Immature natural killer cell (primary cell): Measurements from ENCODE around the gene ACOX1. TPM values are rescaled to one million over a fixed set of nuclear protein-coding genes. Genes with fewer than 3 reads are reported as not detected.

Source experiments
- DNase-seq, 3 donors: peaks; one replicate each; pipeline ENCODE4 v3.0.0; 2022; ENCODE audit warnings: mixed read lengths in 1 of 3
- H3K27ac Mint-ChIP-seq, 6 donors: one replicate each; pipeline ENCODE4 v1.8.0; 2020; ENCODE audit warnings: mixed read lengths in 6 of 6, mild to moderate bottlenecking in 5 of 6, inconsistent platforms in 4 of 6, moderate library complexity in 3 of 6
- H3K27me3 Mint-ChIP-seq, 3 donors: one replicate each; pipeline ENCODE4 v1.8.0; 2020 to 2021; ENCODE audit warnings: low read depth in 3 of 3, mild to moderate bottlenecking in 3 of 3, mixed read lengths in 3 of 3, moderate library complexity in 3 of 3, inconsistent platforms in 1 of 3
- H3K36me3 Mint-ChIP-seq, 3 donors: one replicate each; pipeline ENCODE4 v1.8.0; 2020; ENCODE audit warnings: mixed read lengths in 3 of 3, inconsistent platforms in 2 of 3, mild to moderate bottlenecking in 2 of 3
- H3K4me1 Mint-ChIP-seq, 2 donors: one replicate each; pipeline ENCODE4 v1.8.0; 2020; ENCODE audit warnings: inconsistent platforms in 2 of 2, mild to moderate bottlenecking in 2 of 2, mixed read lengths in 2 of 2, moderate library complexity in 1 of 2
- H3K4me3 Mint-ChIP-seq, 5 donors: one replicate each; pipeline ENCODE4 v1.8.0; 2020; ENCODE audit warnings: mild to moderate bottlenecking in 5 of 5, mixed read lengths in 5 of 5, inconsistent platforms in 3 of 5, moderate library complexity in 3 of 5
- H3K9me3 Mint-ChIP-seq, 6 donors: one replicate each; pipeline ENCODE4 v1.8.0; 2020; ENCODE audit warnings: mild to moderate bottlenecking in 6 of 6, mixed read lengths in 6 of 6, inconsistent platforms in 4 of 6, moderate library complexity in 3 of 6
- polyA plus RNA-seq, 3 donors: library from polyadenylated mRNA; unstranded; fragments of 300-500 nt; fragmentation: Illumina TruSeq; gene quantifications; one replicate each; pipeline ENCODE4 v1.2.3, GENCODE V29; 2021

The ACOX1 gene
- polyA plus RNA-seq, result 10 to 100 TPM; 16.1 to 23.9 (median 19.1) TPM

GRCh38 chr17:75978938-75979704, at the start of gene ACOX1, which contains the start of gene TEN1:
Gene ACOX1, minus strand, starts transcription at chr17:75979166. Its CDS starts 93 bp downstream, at chr17:75979073.
Gene TEN1, plus strand, starts transcription at chr17:75979240. Its CDS starts 6,953 bp downstream, at chr17:75986193.
- H3K36me3 Mint-ChIP-seq, result peaks cover 2 to 7% (median 3%) of the 10 kb centered on the region in 3 donors
- peaks cover 0 to 9% (median 3%) of the 10 kb centered on the region in 3 donors for H3K27me3 Mint-ChIP-seq
- peaks cover 31 to 47% of the 10 kb centered on the region in 2 donors for H3K4me1 Mint-ChIP-seq
- peak; percentile 93 to 95 (median 95) for DNase-seq
- H3K27ac Mint-ChIP-seq, result peak within 1 kb of the TSS; percentile 98 to 100 (median 100)
- peak within 1 kb of the TSS; percentile 93 to 100 (median 97) for H3K4me3 Mint-ChIP-seq
- no peaks in the 10 kb centered on the region for H3K9me3 Mint-ChIP-seq

GRCh38 chr17:76027159-76027839, 48.3 kb upstream of the ACOX1 start, which contains the start of gene EVPL:
Gene EVPL, minus strand, starts transcription at chr17:76027306. Its CDS starts 108 bp downstream, at chr17:76027198.
- no peak within 1 kb of the TSS for H3K27ac Mint-ChIP-seq
- H3K27me3 Mint-ChIP-seq, result peaks cover 0 to 5% (median 0%) of the 10 kb centered on the region in 3 donors
- H3K4me1 Mint-ChIP-seq, result peaks cover 12 to 13% of the 10 kb centered on the region in 2 donors
- H3K4me3 Mint-ChIP-seq, result no peak within 1 kb of the TSS
- no peaks in the 10 kb centered on the region for H3K36me3 Mint-ChIP-seq
- no peaks in the 10 kb centered on the region for H3K9me3 Mint-ChIP-seq
- no peak for DNase-seq

GRCh38 chr17:76026714-76027158, 47.8 kb upstream of the ACOX1 start:
- Mint-ChIP-seq H3K9me3 (no peaks in the 10 kb centered on the region), H3K4me1 (peaks cover 12 to 13% of the 10 kb centered on the region in 2 donors), H3K36me3 (no peaks in the 10 kb centered on the region), H3K27me3 (peaks cover 0 to 5% (median 0%) of the 10 kb centered on the region in 3 donors), H3K4me3 (no peak overlapping the region), H3K27ac (no peak overlapping the region)
- no peak for DNase-seq

GRCh38 chr17:76025294-76025693, 46.3 kb upstream of the ACOX1 start:
- Mint-ChIP-seq H3K36me3 (no peaks in the 10 kb centered on the region), H3K4me3 (no peak overlapping the region), H3K27ac (no peak overlapping the region), H3K4me1 (peaks cover 12 to 13% of the 10 kb centered on the region in 2 donors), H3K27me3 (peaks cover 0 to 5% (median 0%) of the 10 kb centered on the region in 3 donors), H3K9me3 (no peaks in the 10 kb centered on the region)
- no peak for DNase-seq

GRCh38 chr17:76024353-76024752, 45.4 kb upstream of the ACOX1 start:
- H3K27ac Mint-ChIP-seq, result no peak overlapping the region

GRCh38 chr17:76023900-76024237, 44.9 kb upstream of the ACOX1 start:
- Mint-ChIP-seq H3K36me3 (no peaks in the 10 kb centered on the region), H3K27ac (no peak overlapping the region), H3K4me3 (no peak overlapping the region), H3K27me3 (no peaks in the 10 kb centered on the region), H3K4me1 (no peaks in the 10 kb centered on the region), H3K9me3 (no peaks in the 10 kb centered on the region)
- no peak for DNase-seq

More at GRCh38 chr17:76024353-76024752, 45.4 kb upstream of the ACOX1 start:
- Mint-ChIP-seq H3K27me3 (no peaks in the 10 kb centered on the region), H3K4me1 (peaks cover 5% of the 10 kb centered on the region in 2 donors), H3K9me3 (no peaks in the 10 kb centered on the region), H3K36me3 (no peaks in the 10 kb centered on the region), H3K4me3 (no peak overlapping the region)
- DNase-seq, result no peak

GRCh38 chr17:76022973-76023899, 44.3 kb upstream of the ACOX1 start:
- H3K27ac Mint-ChIP-seq, result no peak overlapping the region
- H3K4me3 Mint-ChIP-seq, result no peak overlapping the region
- H3K9me3 Mint-ChIP-seq, result no peaks in the 10 kb centered on the region
- no peaks in the 10 kb centered on the region for H3K27me3 Mint-ChIP-seq
- no peaks in the 10 kb centered on the region for H3K4me1 Mint-ChIP-seq
- no peaks in the 10 kb centered on the region for H3K36me3 Mint-ChIP-seq
- DNase-seq, result no peak

GRCh38 chr17:76022285-76022684, 43.3 kb upstream of the ACOX1 start:
- Mint-ChIP-seq H3K4me3 (no peak overlapping the region), H3K9me3 (no peaks in the 10 kb centered on the region), H3K36me3 (no peaks in the 10 kb centered on the region), H3K27ac (no peak overlapping the region), H3K27me3 (no peaks in the 10 kb centered on the region), H3K4me1 (no peaks in the 10 kb centered on the region)
- no peak for DNase-seq

- DNase-seq, result no peak
- Mint-ChIP-seq H3K4me3 (no peak overlapping the region), H3K36me3 (no peaks in the 10 kb centered on the region), H3K27me3 (no peaks in the 10 kb centered on the region), H3K9me3 (no peaks in the 10 kb centered on the region), H3K27ac (peak overlapping the region in 2 of 6 donors; percentile 17 to 39), H3K4me1 (no peaks in the 10 kb centered on the region)
Measured at GRCh38 chr17:76019833-76020467, 41.0 kb upstream of the ACOX1 start.

GRCh38 chr17:76018801-76019200, 39.8 kb upstream of the ACOX1 start:
- Mint-ChIP-seq H3K27ac (no peak overlapping the region), H3K4me1 (no peaks in the 10 kb centered on the region), H3K27me3 (no peaks in the 10 kb centered on the region), H3K4me3 (no peak overlapping the region), H3K36me3 (no peaks in the 10 kb centered on the region), H3K9me3 (no peaks in the 10 kb centered on the region)
- DNase-seq, result no peak

GRCh38 chr17:76018340-76018680, 39.3 kb upstream of the ACOX1 start:
- H3K4me3 Mint-ChIP-seq, result no peak overlapping the region
- DNase-seq, result no peak
- H3K9me3 Mint-ChIP-seq, result no peaks in the 10 kb centered on the region
- no peak overlapping the region for H3K27ac Mint-ChIP-seq
- H3K4me1 Mint-ChIP-seq, result no peaks in the 10 kb centered on the region
- H3K36me3 Mint-ChIP-seq, result no peaks in the 10 kb centered on the region
- H3K27me3 Mint-ChIP-seq, result peaks cover 0 to 2% (median 0%) of the 10 kb centered on the region in 3 donors

- no peaks in the 10 kb centered on the region for H3K36me3 Mint-ChIP-seq
Measured at GRCh38 chr17:76017481-76018339, 38.7 kb upstream of the ACOX1 start.

More at GRCh38 chr17:76017481-76018339, 38.7 kb upstream of the ACOX1 start:
- no peaks in the 10 kb centered on the region for H3K4me1 Mint-ChIP-seq
- H3K4me3 Mint-ChIP-seq, result no peak overlapping the region
- H3K9me3 Mint-ChIP-seq, result no peaks in the 10 kb centered on the region
- no peak for DNase-seq
- H3K27me3 Mint-ChIP-seq, result peaks cover 0 to 2% (median 0%) of the 10 kb centered on the region in 3 donors
- H3K27ac Mint-ChIP-seq, result no peak overlapping the region
